MCF 10A (cell line): ENCODE data around the gene SPINT3. TPM values are rescaled to one million over a fixed set of nuclear protein-coding genes. Genes with fewer than 3 reads are reported as not detected.

Source experiments
- BruUV-seq: library from RNA; stranded (reverse); fragments of 400-500 nt; replicated peaks from 2 replicates; lab custom pipeline; 2021; lab: Mats Ljungman, UMichigan
- CTCF ChIA-PET: fragments of 300-600 bp; sonication (Branson Sonifier 250); formaldehyde crosslinking; extraction: SDS; loops from one replicate; lab custom pipeline; 2021; ENCODE audit warnings: antibody characterized with exemption, inconsistent platforms; lab: Yijun Ruan, JAX
- POLR2A ChIA-PET: fragments of 300-600, 350-650 bp; sonication (Branson Sonifier 250); formaldehyde crosslinking; extraction: SDS; loops from one replicate; lab custom pipeline; 2020; ENCODE audit warnings: antibody characterized with exemption, inconsistent platforms; lab: Yijun Ruan, JAX
- DNase-seq: peaks from one replicate; pipeline ENCODE4 v3.0.0-alpha.2; 2018; ENCODE audit not compliant: unreplicated experiment
- H3K27ac Mint-ChIP-seq: one replicate; pipeline ENCODE4 v1.8.0; 2022; ENCODE audit warnings: mild to moderate bottlenecking, low read depth, mixed read lengths; ENCODE audit not compliant: unreplicated experiment
- H3K27me3 Mint-ChIP-seq: one replicate; pipeline ENCODE4 v1.8.0; 2022; ENCODE audit warnings: mixed read lengths; ENCODE audit not compliant: insufficient read depth, unreplicated experiment
- H3K36me3 Mint-ChIP-seq: one replicate; pipeline ENCODE4 v1.8.0; 2022; ENCODE audit warnings: mild to moderate bottlenecking, moderate library complexity, mixed read lengths; ENCODE audit not compliant: insufficient read depth, unreplicated experiment
- H3K4me1 Mint-ChIP-seq: one replicate; pipeline ENCODE4 v1.8.0; 2022; ENCODE audit warnings: mixed read lengths; ENCODE audit not compliant: insufficient read depth, unreplicated experiment
- H3K4me3 Mint-ChIP-seq: one replicate; pipeline ENCODE4 v1.8.0; 2022; ENCODE audit warnings: mild to moderate bottlenecking, moderate library complexity, mixed read lengths; ENCODE audit not compliant: unreplicated experiment
- H3K9me3 Mint-ChIP-seq: one replicate; pipeline ENCODE4 v1.8.0; 2022; ENCODE audit warnings: mixed read lengths; ENCODE audit not compliant: unreplicated experiment
- CTCF ChIP-seq: fragments of 200-600 bp; IDR thresholded peaks from one replicate; pipeline ENCODE4 v1.8.0; 2022; ENCODE audit warnings: antibody characterized with exemption, mild to moderate bottlenecking; ENCODE audit not compliant: unreplicated experiment
- intact Hi-C: fragments of 100-400 bp; cut with micrococcal nuclease; formaldehyde crosslinking; loops from 2 replicates; pipeline ENCODE4 v1.14.1; 2022
- total RNA-seq: library from RNA; stranded (reverse); gene quantifications from 2 replicates; pipeline ENCODE4 v1.2.3, GENCODE V29; 2022

SPINT3 gene
- total RNA-seq, 1 experiment from 2014 or later, result not detected

DNA sequence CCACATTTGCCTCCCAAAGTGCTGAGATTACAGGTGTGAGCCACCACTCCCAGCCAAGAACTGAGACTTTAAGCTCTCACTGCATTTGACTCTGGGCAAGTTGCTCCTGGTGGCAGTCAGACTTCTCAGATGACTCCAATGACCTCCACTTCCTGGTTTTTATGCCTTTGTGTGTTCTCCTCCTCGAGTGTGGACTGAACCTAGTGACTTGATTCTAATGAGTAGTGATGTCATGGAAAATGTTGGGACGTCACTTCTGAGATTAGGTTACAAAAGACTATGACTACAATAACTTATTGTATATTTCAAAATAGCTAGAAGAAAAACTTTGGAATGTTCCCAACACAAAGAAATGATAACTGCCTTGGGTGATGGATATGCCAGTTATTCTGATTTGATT, 12.0 kb downstream of the SPINT3 start:
- BruUV-seq, result no TSS peak
- Mint-ChIP-seq H3K36me3 (no peaks in the 10 kb centered on the region), H3K27me3 (peaks cover 31% of the 10 kb centered on the region), H3K4me1 (peaks cover 20% of the 10 kb centered on the region), H3K27ac (no peak overlapping the region), H3K4me3 (no peak overlapping the region), H3K9me3 (no peaks in the 10 kb centered on the region)
- intact Hi-C loops, result no loop called here
- ChIA-PET CTCF (interaction anchor here (1.6 to 3.2 kb wide), 2 partner anchors 11 to 67 kb away, joined by 3 to 11 read pairs; no protein-coding TSS in a partner anchor), POLR2A (interaction anchor here (0.6 to 3.0 kb wide), 5 partner anchors 14 to 543 kb away, joined by 3 to 18 read pairs (median 3); partner anchors contain the start of genes SDC4 and TOMM34)
- TF ChIP-seq CTCF, result no peak
- no peak for DNase-seq

DNA sequence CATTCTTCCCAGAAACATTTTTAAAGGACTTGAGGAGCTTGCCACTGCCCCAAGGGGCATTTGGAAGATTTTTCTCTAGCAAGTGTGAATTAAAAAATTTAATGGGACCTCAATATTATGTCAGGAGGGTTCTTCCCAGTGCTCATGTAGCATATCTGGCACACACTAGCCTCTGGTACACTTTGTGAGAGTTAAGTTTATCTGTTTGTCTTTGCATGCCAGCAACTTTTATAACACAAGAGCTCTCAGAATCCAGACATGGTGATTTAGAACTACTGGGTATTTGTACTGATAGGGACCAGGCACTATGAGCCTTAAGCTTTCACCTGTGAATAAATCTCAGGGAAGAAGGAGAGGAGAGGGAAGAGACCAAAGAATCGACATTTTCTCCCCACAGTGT, 12.9 kb downstream of the SPINT3 start:
- no peaks in the 10 kb centered on the region for H3K36me3 Mint-ChIP-seq
- no TSS peak for BruUV-seq
- ChIA-PET POLR2A (interaction anchor here (0.6 to 3.0 kb wide), 8 partner anchors 8 to 510 kb away, joined by 3 to 18 read pairs (median 4); partner anchors contain the start of gene SDC4), CTCF (interaction anchor here (0.6 to 3.2 kb wide), 5 partner anchors 12 to 291 kb away, joined by 3 to 11 read pairs (median 4); no protein-coding TSS in a partner anchor)
- H3K4me3 Mint-ChIP-seq, result no peak overlapping the region
- no peak overlapping the region for H3K27ac Mint-ChIP-seq
- no peak for TF ChIP-seq CTCF
- peaks cover 31% of the 10 kb centered on the region for H3K27me3 Mint-ChIP-seq
- H3K9me3 Mint-ChIP-seq, result no peaks in the 10 kb centered on the region
- intact Hi-C loops, result no loop called here
- H3K4me1 Mint-ChIP-seq, result peaks cover 13% of the 10 kb centered on the region
- no peak for DNase-seq

GRCh38 chr20:45501600-45501999, 13.8 kb downstream of the SPINT3 start:
- BruUV-seq, result no TSS peak
- intact Hi-C loops, result no loop called here
- Mint-ChIP-seq H3K9me3 (no peaks in the 10 kb centered on the region), H3K27me3 (peaks cover 40% of the 10 kb centered on the region), H3K4me1 (peaks cover 4% of the 10 kb centered on the region), H3K36me3 (no peaks in the 10 kb centered on the region), H3K4me3 (no peak overlapping the region), H3K27ac (no peak overlapping the region)
- TF ChIP-seq CTCF, result no peak
- no peak for DNase-seq
- POLR2A ChIA-PET, result interaction anchor here (0.6 to 3.0 kb wide), 7 partner anchors 9 to 205 kb away, joined by 3 to 18 read pairs (median 4); no protein-coding TSS in a partner anchor
- CTCF ChIA-PET, result interaction anchor here (1.0 to 3.2 kb wide), 4 partner anchors 16 to 182 kb away, joined by 3 to 11 read pairs (median 6); no protein-coding TSS in a partner anchor

DNA sequence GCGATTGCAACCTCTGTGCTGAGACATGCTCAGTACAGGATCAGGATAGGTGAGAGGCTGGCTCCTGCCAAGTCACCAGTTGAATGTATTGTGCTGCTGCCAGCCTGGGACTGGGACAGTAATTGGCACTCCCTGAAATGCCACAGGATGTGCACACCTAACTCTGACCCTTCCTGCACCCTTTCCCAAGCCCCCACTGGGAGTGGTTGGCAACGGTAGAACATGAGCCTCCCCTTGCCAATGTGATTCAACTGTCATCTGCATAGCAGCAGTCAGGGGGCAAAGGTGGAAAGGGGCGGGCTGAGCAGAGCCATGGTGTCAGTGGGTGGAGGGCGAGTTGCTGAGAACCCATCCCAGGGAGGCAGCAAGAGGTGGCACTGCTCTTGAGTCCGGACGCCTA, 15.4 kb downstream of the SPINT3 start:
- Mint-ChIP-seq H3K4me3 (no peak overlapping the region), H3K4me1 (peaks cover 6% of the 10 kb centered on the region), H3K9me3 (no peaks in the 10 kb centered on the region), H3K27ac (no peak overlapping the region), H3K36me3 (no peaks in the 10 kb centered on the region), H3K27me3 (peaks cover 50% of the 10 kb centered on the region)
- no TSS peak for BruUV-seq
- POLR2A ChIA-PET, result no interaction called here
- TF ChIP-seq CTCF, result no peak
- no peak for DNase-seq
- intact Hi-C loops, result no loop called here
- CTCF ChIA-PET, result interaction anchor here (1.1 kb wide), 1 partner anchor 9 kb away, joined by 4 read pairs; no protein-coding TSS in a partner anchor
